Right lobe of liver (tissue), 6 donors: Measurements from ENCODE around the gene VPS4A. TPM values are rescaled to one million over a fixed set of nuclear protein-coding genes. Genes with fewer than 3 reads are reported as not detected.

Experiments
- ATAC-seq, 4 donors: fragments of 200-7000 bp; cut with Tn5 transposase; one replicate each; pipeline ENCODE4 v1.9.1; 2020; ENCODE audit warnings: mild to moderate bottlenecking in 4 of 4, moderate library complexity in 4 of 4
- DNase-seq, 3 donors: peaks; one replicate each; pipeline ENCODE4 v3.0.0-alpha.2; 2020
- H3K27ac ChIP-seq, 3 donors: fragments of 200-600 bp; one replicate each; pipeline ENCODE4 v1.8.0; 2022
- H3K27me3 ChIP-seq, 2 donors: fragments of 200-600 bp; one replicate each; pipeline ENCODE4 v1.8.0; 2022
- H3K36me3 ChIP-seq, 4 donors: fragments of 200-600 bp; sonication (generic) in 1 of 4; one replicate each; pipeline versions ENCODE4 v1.5.1 to v1.8.0; 2017 to 2022; ENCODE audit warnings: control low read depth in 1 of 4
- H3K4me1 ChIP-seq, 4 donors: fragments of 200-600 bp; sonication (generic) in 1 of 4; one replicate each; pipeline versions ENCODE4 v1.5.1 to v1.8.0; 2017 to 2022; ENCODE audit warnings: control low read depth in 1 of 4
- H3K4me3 ChIP-seq, 3 donors: fragments of 200-600 bp; one replicate each; pipeline ENCODE4 v1.8.0; 2022
- H3K9me3 ChIP-seq, 4 donors: fragments of 200-600 bp; sonication (generic) in 1 of 4; one replicate each; pipeline versions ENCODE4 v1.5.1 to v1.8.0; 2017 to 2022; ENCODE audit warnings: control low read depth in 1 of 4
- POLR2A ChIP-seq: fragments of 450-650 bp; IDR thresholded peaks from one replicate; pipeline ENCODE4 v1.6.1; 2017; ENCODE audit warnings: antibody characterized with exemption, mild to moderate bottlenecking
- WGBS: methylation state at CpG from one replicate; pipeline ENCODE4 v1.1.6; 2018; ENCODE audit warnings: low coverage, low lambda C conversion rate; ENCODE audit not compliant: insufficient coverage; ENCODE audit errors: missing lambda C conversion rate; 5-methylcytosine and 5-hydroxymethylcytosine counted together
- intact Hi-C, 2 donors: fragments of 100-400 bp; cut with DNase I; formaldehyde crosslinking; loops; one replicate each; pipeline versions ENCODE4 v1.11.2 to v1.14.1; 2022
- total RNA-seq, 6 experiments: library from RNA; depleted of rRNA in 2 of 6; stranded (reverse); fragments of >200 nt in 2 of 6; fragmentation: NEBNext Ultra II Directional in 3 of 6; extraction: Animal tissue kit (Norgen Biotek cat#: 25700) in 3 of 6; gene quantifications; one replicate each; pipeline versions ENCODE4 v1.1.0 to v1.2.4, GENCODE V29; 2016 to 2023
- TF ChIP-seq, protein P1 (sequence below), 4 donors: fragments of 200-600 bp in 3 of 4; fragments of 450-650 bp in 1 of 4; IDR thresholded peaks; one replicate each; pipeline versions ENCODE4 v1.5.1 to v1.8.0; 2016 to 2022; ENCODE audit warnings: antibody characterized with exemption in 4 of 4, mild to moderate bottlenecking in 2 of 4
- donor health status: DM: no; HTN: yes; CAD: no.
- donor health status: DM: no; HTN: no; CAD: no.
- donor health status: DM: no; HTN: no; CAD: no.
- donor health status: DM: no; HTN: yes; CAD: no.
- donor health status: DM: no; HTN: yes; CAD: no.

VPS4A gene
- total RNA-seq, 6 experiments from 2014 or later: 9.6 to 15.3 (median 12.3) TPM

DNA sequence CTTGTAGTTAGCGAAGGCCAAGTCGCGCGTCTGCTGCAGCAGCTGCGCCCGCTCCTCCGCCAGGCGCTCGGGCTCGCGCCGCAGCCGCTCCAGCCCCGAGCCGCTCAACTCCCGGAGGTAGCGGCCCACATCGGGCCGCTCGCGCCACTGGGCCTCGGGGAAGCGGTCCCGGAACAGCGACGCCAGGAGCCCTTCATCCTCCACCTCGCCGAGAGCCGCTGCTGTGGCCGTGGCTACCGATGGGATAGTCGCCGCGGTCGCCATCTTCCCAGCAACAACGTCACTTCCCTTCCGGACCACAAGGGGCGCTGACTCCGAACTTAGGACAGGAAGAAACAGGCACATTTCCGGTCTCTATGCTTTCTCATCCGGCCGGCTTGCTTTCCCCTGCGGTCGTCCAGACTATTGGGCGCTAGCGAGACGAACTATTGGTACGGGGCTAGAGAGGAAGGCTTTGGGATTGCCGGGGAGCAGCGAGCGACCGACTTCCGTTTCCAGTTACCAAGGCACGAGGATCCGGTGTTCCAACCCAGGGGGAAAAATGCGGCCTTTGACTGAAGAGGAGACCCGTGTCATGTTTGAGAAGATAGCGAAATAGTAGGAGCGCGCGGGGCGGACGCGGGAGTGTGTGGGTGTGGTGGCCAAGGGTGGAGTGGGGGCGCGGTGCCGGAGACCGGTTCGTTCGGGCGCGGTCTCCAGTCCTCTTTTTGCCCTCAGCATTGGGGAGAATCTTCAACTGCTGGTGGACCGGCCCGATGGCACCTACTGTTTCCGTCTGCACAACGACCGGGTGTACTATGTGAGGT, 28.3 kb downstream of the VPS4A start, which contains the start of the genes COG8 and NIP7:
TSS of gene COG8 (minus strand) at position 276 of the 806 bp plus-strand sequence. CDS start at position 264, 12 bp downstream.
TSS of gene NIP7 (plus strand) at position 484 of the 806 bp plus-strand sequence. CDS start at position 542, 58 bp downstream.
- Histone ChIP-seq H3K9me3 (no peaks in the 10 kb centered on the region), H3K4me1 (peaks cover 0 to 24% (median 7%) of the 10 kb centered on the region in 4 donors), H3K4me3 (peak within 1 kb of the TSS; percentile 69 to 93 (median 91)), H3K27me3 (no peaks in the 10 kb centered on the region), H3K36me3 (peaks cover 0 to 49% (median 14%) of the 10 kb centered on the region in 4 donors), H3K27ac (peak within 1 kb of the TSS; percentile 74 to 89 (median 81))
- 0% methylated on average over 28 of the region's 77 CpGs for WGBS
- ATAC-seq (peak; percentile 98 to 99 (median 98)), DNase-seq (peak; percentile 92 to 96 (median 94))
- intact Hi-C loops: no loop called here
- TF ChIP-seq, protein P1, sequence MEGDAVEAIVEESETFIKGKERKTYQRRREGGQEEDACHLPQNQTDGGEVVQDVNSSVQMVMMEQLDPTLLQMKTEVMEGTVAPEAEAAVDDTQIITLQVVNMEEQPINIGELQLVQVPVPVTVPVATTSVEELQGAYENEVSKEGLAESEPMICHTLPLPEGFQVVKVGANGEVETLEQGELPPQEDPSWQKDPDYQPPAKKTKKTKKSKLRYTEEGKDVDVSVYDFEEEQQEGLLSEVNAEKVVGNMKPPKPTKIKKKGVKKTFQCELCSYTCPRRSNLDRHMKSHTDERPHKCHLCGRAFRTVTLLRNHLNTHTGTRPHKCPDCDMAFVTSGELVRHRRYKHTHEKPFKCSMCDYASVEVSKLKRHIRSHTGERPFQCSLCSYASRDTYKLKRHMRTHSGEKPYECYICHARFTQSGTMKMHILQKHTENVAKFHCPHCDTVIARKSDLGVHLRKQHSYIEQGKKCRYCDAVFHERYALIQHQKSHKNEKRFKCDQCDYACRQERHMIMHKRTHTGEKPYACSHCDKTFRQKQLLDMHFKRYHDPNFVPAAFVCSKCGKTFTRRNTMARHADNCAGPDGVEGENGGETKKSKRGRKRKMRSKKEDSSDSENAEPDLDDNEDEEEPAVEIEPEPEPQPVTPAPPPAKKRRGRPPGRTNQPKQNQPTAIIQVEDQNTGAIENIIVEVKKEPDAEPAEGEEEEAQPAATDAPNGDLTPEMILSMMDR (IDR thresholded peaks at IDR 0.05): peak; percentile 86 to 90 (median 89)
- peak; percentile 63 for TF ChIP-seq POLR2A

DNA sequence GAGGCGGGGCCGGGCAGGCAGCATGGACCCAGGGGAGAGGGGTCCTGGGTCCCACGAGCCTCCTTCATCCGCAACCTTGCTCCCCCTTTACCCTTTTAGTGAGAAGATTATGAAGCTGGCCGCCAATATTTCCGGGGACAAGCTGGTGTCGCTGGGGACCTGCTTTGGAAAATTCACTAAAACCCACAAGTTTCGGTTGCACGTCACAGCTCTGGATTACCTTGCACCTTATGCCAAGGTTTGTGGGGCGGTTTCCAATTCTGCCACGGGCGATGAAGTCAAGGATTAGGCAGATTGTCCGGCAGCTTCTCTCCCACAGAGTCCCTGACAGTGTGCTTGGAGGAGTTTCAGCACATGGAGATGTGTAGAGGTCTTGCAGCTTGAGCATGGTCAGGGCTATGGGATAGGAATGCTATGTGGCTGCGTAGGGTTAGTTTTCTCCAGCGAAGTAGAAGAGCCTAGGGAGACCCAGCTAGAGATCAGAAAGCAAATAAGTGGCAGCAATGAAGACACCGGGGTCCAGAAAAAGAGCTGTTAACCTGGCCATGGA, 29.0 kb downstream of the VPS4A start:
- H3K27me3 ChIP-seq: no peaks in the 10 kb centered on the region
- DNase-seq (no peak), ATAC-seq (no peak)
- peak overlapping the region; percentile 69 to 93 (median 91) for H3K4me3 ChIP-seq
- H3K27ac ChIP-seq: peak overlapping the region; percentile 74 to 89 (median 81)
- 8% methylated on average over 14 of the region's 16 CpGs for WGBS
- peaks cover 0 to 24% (median 7%) of the 10 kb centered on the region in 4 donors for H3K4me1 ChIP-seq
- H3K36me3 ChIP-seq: peaks cover 0 to 42% (median 12%) of the 10 kb centered on the region in 4 donors
- intact Hi-C loops: no loop called here
- TF ChIP-seq, protein P1 (IDR thresholded peaks at IDR 0.05): no peak
- no peak for TF ChIP-seq POLR2A
- H3K9me3 ChIP-seq: no peaks in the 10 kb centered on the region

DNA sequence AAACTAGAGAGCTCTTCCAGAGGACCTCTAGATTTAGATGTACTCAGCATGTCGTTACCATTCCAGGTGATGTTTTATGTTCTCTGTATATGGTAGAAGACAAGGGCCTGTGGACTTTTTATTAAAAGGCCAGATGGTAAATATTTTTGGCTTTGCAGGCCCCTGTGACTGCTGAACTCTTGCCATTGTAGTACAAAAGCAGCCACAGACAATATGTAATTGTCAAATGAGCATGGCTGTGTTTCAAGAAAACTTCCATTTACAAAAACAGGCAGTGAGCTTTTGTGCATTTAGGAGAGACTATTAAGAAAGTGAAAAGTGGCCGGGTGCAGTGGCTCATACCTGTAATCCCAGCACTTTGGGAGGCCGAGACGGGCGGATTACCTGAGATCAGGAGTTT, 33.0 kb downstream of the VPS4A start:
- no peaks in the 10 kb centered on the region for H3K9me3 ChIP-seq
- no peak for DNase-seq
- H3K4me1 ChIP-seq: peaks cover 0 to 9% (median 3%) of the 10 kb centered on the region in 4 donors
- intact Hi-C loops: no loop called here
- no peaks in the 10 kb centered on the region for H3K27me3 ChIP-seq
- no peak for ATAC-seq
- no peak overlapping the region for H3K27ac ChIP-seq
- H3K4me3 ChIP-seq: no peak overlapping the region
- H3K36me3 ChIP-seq: peaks cover 0 to 29% (median 5%) of the 10 kb centered on the region in 4 donors
- WGBS: 98% methylated on average over 5 of the region's 5 CpGs
- TF ChIP-seq, protein P1 (IDR thresholded peaks at IDR 0.05): no peak
- TF ChIP-seq POLR2A: no peak

DNA sequence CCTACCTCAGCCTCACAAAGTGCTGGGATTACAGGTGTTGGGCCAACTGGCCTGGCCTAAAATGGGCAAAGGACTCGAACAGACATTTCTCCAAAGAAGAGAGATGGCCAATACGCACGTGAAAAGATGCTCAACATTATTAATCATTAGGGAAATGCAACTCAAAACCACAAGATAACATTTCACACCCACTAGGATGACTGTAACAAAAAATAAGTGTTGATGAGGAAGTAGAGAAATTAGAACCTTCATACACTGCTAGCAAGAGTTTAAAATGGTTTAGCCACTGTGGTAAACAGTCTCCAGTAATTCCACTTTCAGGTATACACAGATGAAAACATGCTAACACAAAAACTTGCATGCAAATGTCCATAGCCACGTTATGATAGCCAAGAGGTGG, 34.8 kb downstream of the VPS4A start:
- Histone ChIP-seq H3K36me3 (peaks cover 0 to 29% (median 5%) of the 10 kb centered on the region in 4 donors), H3K9me3 (no peaks in the 10 kb centered on the region), H3K4me1 (peaks cover 0 to 3% (median 0%) of the 10 kb centered on the region in 4 donors), H3K27me3 (no peaks in the 10 kb centered on the region), H3K27ac (no peak overlapping the region), H3K4me3 (no peak overlapping the region)
- DNase-seq (no peak), ATAC-seq (no peak)
- WGBS: 36% methylated on average over 1 of the region's 4 CpGs
- TF ChIP-seq POLR2A: no peak
- TF ChIP-seq, protein P1 (IDR thresholded peaks at IDR 0.05): no peak
- intact Hi-C loops: no loop called here
